8988T (cell line): ENCODE measurements around the gene ASTN2.
"Not testable (repeated sequence)": the region's sequence is repeated elsewhere in the genome, so short reads cannot be mapped to it uniquely, and the experiment has no call there.

Experiments used
- DNase-seq: peaks from one replicate; pipeline ENCODE4 v3.0.0; 2011

The ASTN2 gene

GRCh38 chr9:116467740-116468351, 947.0 kb downstream of the ASTN2 start:
- no peak for DNase-seq

GRCh38 chr9:116466271-116467235, 948.3 kb downstream of the ASTN2 start:
- no peak for DNase-seq

- DNase-seq = no peak
Observed at GRCh38 chr9:116465576-116466270, 949.1 kb downstream of the ASTN2 start.

GRCh38 chr9:116464987-116465571, 949.8 kb downstream of the ASTN2 start:
- DNase-seq = no peak

- no peak for DNase-seq
Observed at GRCh38 chr9:116464423-116464822, 950.4 kb downstream of the ASTN2 start.

- DNase-seq = no peak
Observed at GRCh38 chr9:116461632-116462031, 953.2 kb downstream of the ASTN2 start.

- no peak for DNase-seq
Observed at GRCh38 chr9:116460026-116460425, 954.8 kb downstream of the ASTN2 start.

- no peak for DNase-seq
Observed at GRCh38 chr9:116459576-116459975, 955.3 kb downstream of the ASTN2 start.

GRCh38 chr9:116456490-116457088, 958.3 kb downstream of the ASTN2 start:
- DNase-seq = no peak

- not testable (repeated sequence) for DNase-seq
Observed at GRCh38 chr9:116454539-116454938, 960.3 kb downstream of the ASTN2 start.

- no peak for DNase-seq
Observed at GRCh38 chr9:116453785-116454184, 961.1 kb downstream of the ASTN2 start.

GRCh38 chr9:116452634-116453033, 962.2 kb downstream of the ASTN2 start:
- no peak for DNase-seq

- DNase-seq = no peak
Observed at GRCh38 chr9:116452227-116452626, 962.6 kb downstream of the ASTN2 start.

- DNase-seq = no peak
Observed at GRCh38 chr9:116451500-116452115, 963.2 kb downstream of the ASTN2 start.

- DNase-seq = no peak
Observed at GRCh38 chr9:116450378-116451139, 964.3 kb downstream of the ASTN2 start.

GRCh38 chr9:116449949-116450348, 964.9 kb downstream of the ASTN2 start:
- no peak for DNase-seq

GRCh38 chr9:116448431-116448830, 966.4 kb downstream of the ASTN2 start:
- no peak for DNase-seq

GRCh38 chr9:116447934-116448333, 966.9 kb downstream of the ASTN2 start:
- no peak for DNase-seq

- DNase-seq = no peak
Observed at GRCh38 chr9:116442528-116442927, 972.3 kb downstream of the ASTN2 start.

- no peak for DNase-seq
Observed at GRCh38 chr9:116437411-116438370, 977.2 kb downstream of the ASTN2 start.
